ENCODE results near the gene NOS2. TPM values are rescaled to one million over a fixed set of nuclear protein-coding genes. Genes with fewer than 3 reads are reported as not detected.
A peak's percentile ranks its signal among the peaks of the same experiment; 100 is the strongest.

The NOS2 gene
- total RNA-seq, 1 donor from 2014 or later, result 1.0 TPM

DNA sequence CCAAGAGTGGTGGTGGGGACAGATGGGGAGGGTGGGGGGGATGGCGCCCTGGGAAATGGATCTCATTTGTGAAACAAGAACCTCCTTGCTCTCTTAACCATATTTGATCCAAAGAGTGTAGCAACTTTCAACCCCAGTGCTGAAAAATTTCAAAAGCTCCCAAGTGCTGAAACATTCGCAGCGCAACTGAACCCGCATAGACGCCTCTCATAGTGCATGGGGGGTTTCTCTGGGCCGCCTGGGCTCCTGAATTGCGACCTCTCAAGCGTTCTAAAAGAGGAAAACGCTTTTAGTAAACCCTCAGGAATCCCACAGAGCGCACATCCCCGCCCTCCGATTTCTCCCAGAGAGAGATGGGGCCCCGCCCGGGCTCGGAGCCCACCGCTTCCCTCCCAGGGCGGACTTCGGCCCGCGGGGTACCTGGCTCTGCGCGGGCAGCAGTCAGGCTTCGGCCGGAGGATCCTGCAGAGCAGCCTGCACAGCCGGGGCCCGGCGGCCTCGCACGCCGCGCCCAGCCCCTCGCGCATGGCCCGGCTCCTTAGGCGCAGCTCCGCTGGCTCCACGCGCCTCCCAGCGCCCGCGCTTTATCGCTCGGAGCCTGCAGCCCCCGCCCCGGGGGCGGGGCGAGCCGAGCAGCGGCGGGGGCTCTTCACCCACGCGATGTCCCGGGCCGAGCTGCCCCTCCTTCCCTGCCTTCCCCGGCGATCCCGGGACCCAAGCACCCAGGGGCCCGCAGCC lies 7.0 kb downstream of the NOS2 start:
- Histone ChIP-seq H3K27me3 (ENCODE audit: control insufficient read depth in 3 of 3, insufficient read depth in 3 of 3, low read length in 3 of 3) (peaks cover 8 to 27% (median 26%) of the 10 kb centered on the region in 3 donors), H3K36me3 (ENCODE audit: control insufficient read depth in 3 of 3, insufficient read depth in 3 of 3, low read length in 3 of 3) (no peaks in the 10 kb centered on the region), H3K4me1 (ENCODE audit: control insufficient read depth in 3 of 3, insufficient read depth in 3 of 3, low read length in 3 of 3) (peaks cover 3 to 8% (median 6%) of the 10 kb centered on the region in 3 donors), H3K9me3 (ENCODE audit: control insufficient read depth in 3 of 3, low read length in 3 of 3) (no peaks in the 10 kb centered on the region), H3K4me3 (ENCODE audit: low read length in 3 of 3) (peak overlapping the region in 2 of 3 donors; percentile 40 to 63), H3K27ac (ENCODE audit: low read depth, low read length) (no peak overlapping the region), H3K9ac (ENCODE audit: low read depth in 1 of 3, low read length in 3 of 3) (peak overlapping the region in 2 of 3 donors; percentile 2 to 62)

DNA sequence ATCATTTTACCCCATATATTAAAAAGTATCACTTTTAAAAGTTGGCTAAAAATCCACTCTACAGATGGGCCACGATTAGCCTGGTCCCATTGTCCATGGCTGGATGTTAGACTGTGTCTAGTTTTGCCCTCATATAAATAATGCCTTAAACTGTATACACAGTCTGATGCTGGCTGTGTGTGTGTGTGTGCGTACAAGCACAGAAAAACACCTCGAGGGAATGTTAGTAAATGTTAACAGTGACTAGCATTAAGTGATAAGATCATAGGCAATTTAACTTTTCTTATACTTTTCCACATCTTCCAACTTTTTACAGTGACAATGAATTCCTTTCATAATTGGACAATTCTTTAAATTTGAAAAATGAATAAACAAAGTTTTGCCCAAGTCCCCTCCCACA lies 8.2 kb downstream of the NOS2 start:
- H3K27ac ChIP-seq (ENCODE audit: low read depth, low read length), result no peak overlapping the region
- peaks cover 8 to 22% (median 22%) of the 10 kb centered on the region in 3 donors for H3K27me3 ChIP-seq (ENCODE audit: control insufficient read depth in 3 of 3, insufficient read depth in 3 of 3, low read length in 3 of 3)
- H3K36me3 ChIP-seq (ENCODE audit: control insufficient read depth in 3 of 3, insufficient read depth in 3 of 3, low read length in 3 of 3), result no peaks in the 10 kb centered on the region
- H3K4me3 ChIP-seq (ENCODE audit: low read length in 3 of 3), result no peak overlapping the region
- H3K4me1 ChIP-seq (ENCODE audit: control insufficient read depth in 3 of 3, insufficient read depth in 3 of 3, low read length in 3 of 3), result peaks cover 3 to 8% (median 6%) of the 10 kb centered on the region in 3 donors
- H3K9me3 ChIP-seq (ENCODE audit: control insufficient read depth in 3 of 3, low read length in 3 of 3), result no peaks in the 10 kb centered on the region
- H3K9ac ChIP-seq (ENCODE audit: low read depth in 1 of 3, low read length in 3 of 3), result no peak overlapping the region

DNA sequence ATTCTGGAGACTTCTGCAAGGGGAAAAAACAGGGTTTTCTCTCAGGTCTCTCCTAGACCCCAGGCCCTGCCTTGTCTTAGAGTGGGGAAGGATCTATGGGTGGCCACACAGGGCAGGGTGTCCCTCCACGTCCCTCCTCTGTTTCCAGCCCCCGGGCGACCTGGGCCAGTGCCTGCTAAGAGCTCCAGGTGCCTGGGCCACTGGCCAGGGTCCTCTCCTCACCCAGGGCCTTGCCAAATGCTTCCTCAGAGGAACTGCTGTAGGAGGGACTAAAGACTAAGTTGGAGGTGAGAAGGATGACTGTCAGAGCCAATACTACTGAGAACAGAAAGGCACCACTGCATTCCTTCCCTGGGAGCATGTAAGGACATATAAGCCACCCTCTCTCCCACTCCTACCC lies 11.4 kb downstream of the NOS2 start:
- no peak overlapping the region for H3K9ac ChIP-seq (ENCODE audit: low read depth in 1 of 3, low read length in 3 of 3)
- H3K9me3 ChIP-seq (ENCODE audit: control insufficient read depth in 3 of 3, low read length in 3 of 3), result no peaks in the 10 kb centered on the region
- H3K4me3 ChIP-seq (ENCODE audit: low read length in 3 of 3), result no peak overlapping the region
- H3K27me3 ChIP-seq (ENCODE audit: control insufficient read depth in 3 of 3, insufficient read depth in 3 of 3, low read length in 3 of 3), result peaks cover 0 to 9% (median 6%) of the 10 kb centered on the region in 3 donors
- peaks cover 0 to 2% (median 0%) of the 10 kb centered on the region in 3 donors for H3K36me3 ChIP-seq (ENCODE audit: control insufficient read depth in 3 of 3, insufficient read depth in 3 of 3, low read length in 3 of 3)
- H3K4me1 ChIP-seq (ENCODE audit: control insufficient read depth in 3 of 3, insufficient read depth in 3 of 3, low read length in 3 of 3), result peaks cover 3 to 7% (median 6%) of the 10 kb centered on the region in 3 donors
- H3K27ac ChIP-seq (ENCODE audit: low read depth, low read length), result no peak overlapping the region

DNA sequence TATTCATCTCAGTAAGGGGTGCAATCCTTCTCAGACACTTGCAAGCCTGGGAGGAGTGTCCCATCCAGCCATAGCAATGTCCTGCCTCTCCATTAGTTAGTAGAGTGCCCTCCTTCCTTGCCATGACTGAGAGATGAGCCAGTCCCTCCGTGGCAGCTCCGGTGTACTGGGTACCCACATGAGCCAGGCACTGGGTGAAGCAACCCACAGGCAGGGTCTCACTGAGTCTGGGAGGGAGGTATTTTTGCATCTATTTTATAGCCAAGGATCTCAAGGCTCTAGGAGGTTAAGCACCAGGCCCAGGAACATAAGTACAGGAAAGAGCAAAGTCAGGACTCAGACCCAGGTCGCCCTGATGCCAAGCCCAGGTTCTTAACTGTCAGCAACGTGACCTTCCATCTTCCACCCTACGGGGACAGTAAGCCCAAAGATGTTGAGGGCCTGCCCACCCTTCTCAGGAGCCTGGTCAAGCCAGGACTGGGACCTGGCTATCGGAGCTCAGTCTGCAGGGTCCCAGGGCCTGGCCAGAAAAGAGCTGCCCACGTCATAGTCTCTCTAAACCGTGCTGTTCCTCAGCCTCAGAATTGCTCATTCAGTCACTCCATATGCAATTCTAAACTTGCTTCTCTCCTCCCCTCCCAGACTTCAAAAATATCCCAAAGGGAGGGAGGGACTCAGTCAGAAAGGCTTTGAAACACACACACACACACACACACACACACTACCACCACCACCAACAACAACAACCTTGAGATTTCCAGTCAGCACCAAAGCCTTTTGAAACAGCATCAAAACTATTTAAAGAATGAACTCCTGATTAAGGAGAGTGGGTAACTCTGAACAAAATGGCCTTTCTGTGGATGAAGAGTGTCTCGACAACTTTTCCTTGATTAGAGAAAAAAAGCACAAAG lies 16.6 kb downstream of the NOS2 start:
- Histone ChIP-seq H3K4me1 (ENCODE audit: control insufficient read depth in 3 of 3, insufficient read depth in 3 of 3, low read length in 3 of 3) (peaks cover 0 to 6% (median 0%) of the 10 kb centered on the region in 3 donors), H3K9me3 (ENCODE audit: control insufficient read depth in 3 of 3, low read length in 3 of 3) (no peaks in the 10 kb centered on the region), H3K36me3 (ENCODE audit: control insufficient read depth in 3 of 3, insufficient read depth in 3 of 3, low read length in 3 of 3) (peaks cover 0 to 2% (median 0%) of the 10 kb centered on the region in 3 donors), H3K27me3 (ENCODE audit: control insufficient read depth in 3 of 3, insufficient read depth in 3 of 3, low read length in 3 of 3) (no peaks in the 10 kb centered on the region), H3K27ac (ENCODE audit: low read depth, low read length) (no peak overlapping the region), H3K9ac (ENCODE audit: low read depth in 1 of 3, low read length in 3 of 3) (no peak overlapping the region), H3K4me3 (ENCODE audit: low read length in 3 of 3) (no peak overlapping the region)

DNA sequence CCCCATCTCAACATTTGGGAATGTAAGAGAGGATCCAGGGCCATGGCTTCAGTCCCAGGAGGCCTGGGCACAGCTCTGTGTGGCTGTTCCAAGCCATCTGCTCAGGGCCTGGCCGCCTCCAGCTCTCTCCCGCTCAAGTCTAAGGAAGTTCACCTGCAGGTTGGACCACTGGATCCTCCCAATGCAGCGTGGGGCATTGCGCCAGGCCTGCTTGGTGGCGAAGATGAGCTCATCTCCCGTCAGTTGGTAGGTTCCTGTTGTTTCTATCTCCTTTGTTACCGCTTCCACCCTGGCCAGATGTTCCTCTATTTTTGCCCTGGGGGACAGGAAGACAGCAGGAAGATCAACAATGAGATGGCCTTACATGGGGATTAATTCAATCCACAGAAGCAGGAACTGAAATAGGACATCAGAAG lies 17.5 kb downstream of the NOS2 start:
- Histone ChIP-seq H3K9me3 (ENCODE audit: control insufficient read depth in 3 of 3, low read length in 3 of 3) (no peaks in the 10 kb centered on the region), H3K36me3 (ENCODE audit: control insufficient read depth in 3 of 3, insufficient read depth in 3 of 3, low read length in 3 of 3) (peaks cover 0 to 2% (median 0%) of the 10 kb centered on the region in 3 donors), H3K27me3 (ENCODE audit: control insufficient read depth in 3 of 3, insufficient read depth in 3 of 3, low read length in 3 of 3) (no peaks in the 10 kb centered on the region), H3K27ac (ENCODE audit: low read depth, low read length) (no peak overlapping the region), H3K4me3 (ENCODE audit: low read length in 3 of 3) (no peak overlapping the region), H3K9ac (ENCODE audit: low read depth in 1 of 3, low read length in 3 of 3) (no peak overlapping the region), H3K4me1 (ENCODE audit: control insufficient read depth in 3 of 3, insufficient read depth in 3 of 3, low read length in 3 of 3) (peaks cover 0 to 6% (median 0%) of the 10 kb centered on the region in 3 donors)

DNA sequence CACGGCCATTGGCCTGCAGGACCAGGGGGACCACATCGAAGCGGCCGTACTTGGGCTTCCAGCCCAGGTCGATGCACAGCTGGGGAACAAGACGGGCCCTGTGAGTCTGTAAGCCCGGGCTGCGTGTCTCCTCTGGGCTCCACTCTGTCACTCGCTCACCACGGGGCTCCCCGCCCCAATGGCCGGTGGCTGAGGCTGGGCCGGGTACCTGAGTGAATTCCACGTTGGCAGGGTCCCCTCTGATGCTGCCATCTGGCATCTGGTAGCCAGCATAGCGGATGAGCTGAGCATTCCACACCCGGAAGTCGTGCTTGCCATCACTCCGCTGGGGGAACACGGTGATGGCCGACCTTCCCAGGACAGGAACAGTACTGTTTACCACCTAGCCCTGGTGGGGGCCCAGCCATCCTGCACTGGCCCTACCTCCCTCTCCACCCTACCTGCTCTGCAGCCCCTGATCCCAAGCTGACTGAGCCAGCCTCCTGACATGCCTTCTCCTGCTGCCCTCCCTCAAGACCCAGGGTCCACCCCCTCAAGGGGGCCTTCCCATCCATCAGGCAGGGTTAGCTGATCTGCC lies 19.4 kb downstream of the NOS2 start:
- Histone ChIP-seq H3K9me3 (ENCODE audit: control insufficient read depth in 3 of 3, low read length in 3 of 3) (no peaks in the 10 kb centered on the region), H3K27me3 (ENCODE audit: control insufficient read depth in 3 of 3, insufficient read depth in 3 of 3, low read length in 3 of 3) (no peaks in the 10 kb centered on the region), H3K36me3 (ENCODE audit: control insufficient read depth in 3 of 3, insufficient read depth in 3 of 3, low read length in 3 of 3) (no peaks in the 10 kb centered on the region), H3K9ac (ENCODE audit: low read depth in 1 of 3, low read length in 3 of 3) (no peak overlapping the region), H3K27ac (ENCODE audit: low read depth, low read length) (no peak overlapping the region), H3K4me3 (ENCODE audit: low read length in 3 of 3) (no peak overlapping the region), H3K4me1 (ENCODE audit: control insufficient read depth in 3 of 3, insufficient read depth in 3 of 3, low read length in 3 of 3) (peaks cover 0 to 6% (median 0%) of the 10 kb centered on the region in 3 donors)

DNA sequence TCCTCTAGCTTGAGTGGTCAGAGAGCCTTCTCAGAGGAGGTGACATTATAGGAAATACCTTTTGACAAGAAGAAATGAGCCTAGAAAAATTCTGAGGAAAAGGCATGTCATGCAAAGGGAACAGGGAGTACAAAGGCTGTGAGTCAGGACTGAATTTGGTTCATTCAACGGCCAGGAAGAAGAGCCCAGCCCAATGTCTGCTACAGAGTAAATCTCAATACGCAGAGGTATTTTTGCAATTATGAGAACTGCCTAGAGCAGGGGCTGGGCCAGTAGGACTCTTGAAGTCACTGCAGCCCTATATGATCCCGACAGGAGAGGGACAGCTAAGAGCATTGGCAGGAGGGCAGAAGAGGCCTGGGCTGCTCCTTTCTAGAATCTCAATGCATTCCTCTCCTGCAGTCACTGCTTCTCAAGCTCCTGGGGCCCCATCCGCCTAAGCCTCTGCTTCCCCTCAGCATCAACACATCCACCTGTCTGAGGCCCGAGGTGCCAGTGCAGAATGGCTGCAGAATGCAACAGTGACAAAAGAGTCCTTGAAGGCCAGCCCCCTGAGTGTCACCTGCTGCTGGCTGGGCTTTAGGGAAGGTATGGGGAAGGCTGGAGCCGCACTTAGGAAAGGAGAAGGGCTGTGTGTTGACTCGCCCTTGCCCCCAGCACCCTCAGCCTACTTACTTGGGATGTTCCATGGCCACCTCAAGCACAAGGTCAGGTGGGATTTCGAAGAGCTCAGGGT lies 20.1 kb downstream of the NOS2 start:
- Histone ChIP-seq H3K9ac (ENCODE audit: low read depth in 1 of 3, low read length in 3 of 3) (no peak overlapping the region), H3K4me3 (ENCODE audit: low read length in 3 of 3) (no peak overlapping the region)

DNA sequence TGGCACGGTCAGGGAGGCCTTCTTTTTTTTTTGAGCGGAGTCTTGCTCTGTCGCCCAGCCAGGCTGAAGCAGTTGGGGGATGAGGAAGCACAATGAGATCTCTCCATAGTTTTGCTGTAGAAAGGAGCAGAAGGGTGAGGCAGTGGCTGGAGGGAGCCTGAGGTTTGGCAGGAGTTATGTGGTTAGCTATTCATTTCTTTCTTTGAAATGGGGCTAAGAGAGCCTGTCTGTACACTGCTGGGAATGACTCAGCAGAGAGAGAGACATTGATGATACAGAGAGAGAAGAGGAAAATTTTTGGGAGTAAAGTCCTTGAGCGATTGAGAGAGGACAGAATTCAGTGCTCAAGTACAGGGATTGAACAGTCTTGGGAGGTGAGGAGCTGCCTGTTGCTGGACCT lies 22.1 kb downstream of the NOS2 start:
- no peak overlapping the region for H3K9ac ChIP-seq (ENCODE audit: low read depth in 1 of 3, low read length in 3 of 3)
- no peaks in the 10 kb centered on the region for H3K4me1 ChIP-seq (ENCODE audit: control insufficient read depth in 3 of 3, insufficient read depth in 3 of 3, low read length in 3 of 3)
- H3K4me3 ChIP-seq (ENCODE audit: low read length in 3 of 3), result no peak overlapping the region
- H3K9me3 ChIP-seq (ENCODE audit: control insufficient read depth in 3 of 3, low read length in 3 of 3), result no peaks in the 10 kb centered on the region
- H3K27me3 ChIP-seq (ENCODE audit: control insufficient read depth in 3 of 3, insufficient read depth in 3 of 3, low read length in 3 of 3), result no peaks in the 10 kb centered on the region
- no peak overlapping the region for H3K27ac ChIP-seq (ENCODE audit: low read depth, low read length)
- H3K36me3 ChIP-seq (ENCODE audit: control insufficient read depth in 3 of 3, insufficient read depth in 3 of 3, low read length in 3 of 3), result peaks cover 0 to 3% (median 0%) of the 10 kb centered on the region in 3 donors

More for the DNA sequence above, 20.1 kb downstream of the NOS2 start:
- Histone ChIP-seq H3K9me3 (ENCODE audit: control insufficient read depth in 3 of 3, low read length in 3 of 3) (no peaks in the 10 kb centered on the region), H3K27ac (ENCODE audit: low read depth, low read length) (no peak overlapping the region), H3K4me1 (ENCODE audit: control insufficient read depth in 3 of 3, insufficient read depth in 3 of 3, low read length in 3 of 3) (peaks cover 0 to 6% (median 0%) of the 10 kb centered on the region in 3 donors), H3K36me3 (ENCODE audit: control insufficient read depth in 3 of 3, insufficient read depth in 3 of 3, low read length in 3 of 3) (no peaks in the 10 kb centered on the region), H3K27me3 (ENCODE audit: control insufficient read depth in 3 of 3, insufficient read depth in 3 of 3, low read length in 3 of 3) (no peaks in the 10 kb centered on the region)

DNA sequence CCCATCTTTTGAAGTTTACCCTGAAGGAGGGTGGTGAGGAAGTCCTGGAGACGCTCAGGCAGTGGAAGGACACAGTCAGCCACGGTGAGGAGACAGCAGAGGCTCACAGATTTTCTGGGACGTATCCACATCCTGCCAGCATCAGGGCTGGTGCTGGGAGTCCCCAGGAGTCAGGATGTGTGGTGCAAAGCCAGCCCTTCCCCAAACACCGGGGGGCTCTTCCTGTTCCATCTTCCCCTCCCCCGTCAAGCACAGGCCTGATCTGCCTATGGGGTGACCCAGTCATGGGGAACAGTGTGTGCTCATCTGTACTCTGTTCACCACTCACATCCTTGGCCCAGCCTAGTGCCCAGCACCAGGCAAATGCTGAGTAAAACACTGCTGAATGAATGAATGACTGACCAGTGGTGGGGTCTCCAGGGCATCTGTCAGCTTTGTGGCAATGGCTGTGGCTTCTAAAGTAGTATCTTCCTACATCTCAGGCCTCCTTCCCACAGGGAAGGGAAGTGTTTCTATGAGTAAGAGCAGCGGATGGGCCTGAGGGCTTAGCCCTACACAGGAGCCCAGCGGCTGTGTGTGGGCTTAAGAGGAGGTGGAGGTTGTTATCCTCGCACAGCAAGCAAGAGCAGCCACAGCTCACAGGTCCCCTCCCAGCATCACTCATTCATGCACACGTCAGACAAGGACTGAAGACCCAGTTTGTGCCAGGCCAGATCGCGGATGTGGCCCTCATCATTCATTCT lies 23.3 kb downstream of the NOS2 start:
- Histone ChIP-seq H3K36me3 (ENCODE audit: control insufficient read depth in 3 of 3, insufficient read depth in 3 of 3, low read length in 3 of 3) (peaks cover 0 to 5% (median 0%) of the 10 kb centered on the region in 3 donors), H3K9me3 (ENCODE audit: control insufficient read depth in 3 of 3, low read length in 3 of 3) (no peaks in the 10 kb centered on the region), H3K27me3 (ENCODE audit: control insufficient read depth in 3 of 3, insufficient read depth in 3 of 3, low read length in 3 of 3) (no peaks in the 10 kb centered on the region), H3K4me1 (ENCODE audit: control insufficient read depth in 3 of 3, insufficient read depth in 3 of 3, low read length in 3 of 3) (no peaks in the 10 kb centered on the region), H3K4me3 (ENCODE audit: low read length in 3 of 3) (no peak overlapping the region), H3K9ac (ENCODE audit: low read depth in 1 of 3, low read length in 3 of 3) (no peak overlapping the region), H3K27ac (ENCODE audit: low read depth, low read length) (no peak overlapping the region)

Measured in skeletal muscle tissue (tissue), 4 donors.